DND-41 (cell line): Measurements from ENCODE around the gene PPP6R1.

Experiments
- ATAC-seq: fragments of 200-7000 bp; cut with Tn5 transposase; 3 replicates; pipeline ENCODE4 v1.9.1; 2021; ENCODE audit warnings: low read depth; ENCODE audit not compliant: insufficient read depth
- DNase-seq: peaks from one replicate; pipeline ENCODE4 v3.0.0-alpha.2; 2020
- H2AFZ ChIP-seq: 2 replicates; pipeline ENCODE4 v1.6.0; 2012; ENCODE audit warnings: low read depth, low read length
- H3K27ac ChIP-seq: 2 replicates; pipeline ENCODE4 v1.5.1; 2012; ENCODE audit warnings: low read length, inconsistent platforms
- H3K27me3 ChIP-seq: fragments of 200-600 bp; sonication (generic); 2 replicates; pipeline ENCODE4 v1.6.0; 2012; ENCODE audit warnings: low read length, mild to moderate bottlenecking, inconsistent platforms; ENCODE audit not compliant: insufficient read depth, poor library complexity
- H3K36me3 ChIP-seq: 2 replicates; pipeline ENCODE4 v1.5.1; 2012; ENCODE audit warnings: low read length, inconsistent platforms; ENCODE audit not compliant: insufficient read depth
- H3K4me1 ChIP-seq: 2 replicates; pipeline ENCODE4 v1.5.1; 2012; ENCODE audit warnings: mild to moderate bottlenecking, low read length; ENCODE audit not compliant: insufficient read depth
- H3K4me2 ChIP-seq: 2 replicates; pipeline ENCODE4 v1.6.0; 2012; ENCODE audit warnings: mild to moderate bottlenecking, moderate library complexity, low read length, inconsistent platforms; ENCODE audit not compliant: insufficient read depth
- H3K4me3 ChIP-seq, 2 experiments: fragments of 200-600 bp in 1 of 2; shearing (Covaris generic) in 1 of 2; 2 replicates each; pipeline ENCODE4 v1.5.1; 2012 to 2016; ENCODE audit warnings: inconsistent platforms in 2 of 2, low read length in 2 of 2, mild to moderate bottlenecking in 2 of 2, low read depth in 1 of 2, moderate library complexity in 1 of 2
- H3K79me2 ChIP-seq: 2 replicates; pipeline ENCODE4 v1.6.0; 2012; ENCODE audit warnings: low read length, inconsistent platforms; ENCODE audit not compliant: insufficient read depth
- H3K9ac ChIP-seq: 2 replicates; pipeline ENCODE4 v1.6.0; 2012; ENCODE audit warnings: low read depth, mild to moderate bottlenecking, inconsistent platforms, low read length, moderate library complexity
- H3K9me3 ChIP-seq: 2 replicates; pipeline ENCODE4 v1.5.1; 2012; ENCODE audit warnings: low read length, moderate library complexity, mild to moderate bottlenecking, inconsistent platforms; ENCODE audit not compliant: insufficient read depth, severe bottlenecking
- H4K20me1 ChIP-seq: 2 replicates; pipeline ENCODE4 v1.6.0; 2012; ENCODE audit warnings: low read length; ENCODE audit not compliant: insufficient read depth
- CTCF ChIP-seq: IDR thresholded peaks from 2 replicates; pipeline ENCODE4 v1.5.1; 2012; ENCODE audit warnings: borderline replicate concordance, low read length, moderate library complexity, mild to moderate bottlenecking; ENCODE audit not compliant: poor library complexity, severe bottlenecking; ENCODE audit errors: extremely low read depth
- EZH2 ChIP-seq: IDR thresholded peaks from 3 replicates; pipeline ENCODE4 v1.6.1; 2012; ENCODE audit warnings: borderline replicate concordance, low read depth, mild to moderate bottlenecking, moderate library complexity, low read length, inconsistent platforms; ENCODE audit not compliant: severe bottlenecking

Gene PPP6R1

GRCh38 chr19:55279770-55280643 lies 21.2 kb upstream of the PPP6R1 start, which contains the start of gene HSPBP1:
HSPBP1 (minus strand) TSS chr19:55280110; CDS start chr19:55279608, 502 bp downstream.
- H3K4me3 ChIP-seq = peak within 1 kb of the TSS; percentile 40 to 73; a peak in 3 of 4 replicates
- H3K27me3 ChIP-seq = no peaks in the 10 kb centered on the region
- peak; percentile 94 for DNase-seq
- no peaks in the 10 kb centered on the region for H3K9me3 ChIP-seq
- peak; percentile 91 for ATAC-seq
- H3K36me3 ChIP-seq = peaks cover 28% of the 10 kb centered on the region
- H2AFZ ChIP-seq = peak within 1 kb of the TSS; percentile 84
- TF ChIP-seq CTCF = peak; percentile 16
- TF ChIP-seq EZH2 = no peak
- peak within 1 kb of the TSS; percentile 52 for H3K9ac ChIP-seq
- peaks cover 16% of the 10 kb centered on the region for H3K79me2 ChIP-seq
- no peaks in the 10 kb centered on the region for H4K20me1 ChIP-seq
- H3K4me2 ChIP-seq = peak within 1 kb of the TSS; percentile 75
- H3K27ac ChIP-seq = peak within 1 kb of the TSS; percentile 67
- peaks cover 21% of the 10 kb centered on the region for H3K4me1 ChIP-seq

GRCh38 chr19:55279340-55279739 lies 20.5 kb upstream of the PPP6R1 start:
- ATAC-seq (no peak), DNase-seq (no peak)
- Histone ChIP-seq H3K79me2 (peaks cover 16% of the 10 kb centered on the region), H3K9ac (peak overlapping the region; percentile 52), H3K9me3 (no peaks in the 10 kb centered on the region), H2AFZ (peak overlapping the region; percentile 84), H3K4me1 (peaks cover 21% of the 10 kb centered on the region), H3K27me3 (no peaks in the 10 kb centered on the region), H4K20me1 (no peaks in the 10 kb centered on the region), H3K4me2 (peak overlapping the region; percentile 75), H3K27ac (peak overlapping the region; percentile 67), H3K36me3 (peaks cover 34% of the 10 kb centered on the region), H3K4me3 (peak overlapping the region; percentile 40 to 73; a peak in 3 of 4 replicates)
- TF ChIP-seq CTCF (no peak), EZH2 (no peak)

GRCh38 chr19:55278391-55279135 lies 19.7 kb upstream of the PPP6R1 start:
- no peak overlapping the region for H3K27ac ChIP-seq

More at GRCh38 chr19:55278391-55279135, 19.7 kb upstream of the PPP6R1 start:
- H3K4me2 ChIP-seq = peak overlapping the region; percentile 75
- ATAC-seq (no peak), DNase-seq (no peak)
- peak overlapping the region; percentile 52; the same call in 1 of the 2 replicates for H3K9ac ChIP-seq
- TF ChIP-seq CTCF (no peak), EZH2 (no peak)
- H2AFZ ChIP-seq = no peak overlapping the region
- H4K20me1 ChIP-seq = no peaks in the 10 kb centered on the region
- no peaks in the 10 kb centered on the region for H3K27me3 ChIP-seq
- H3K79me2 ChIP-seq = peaks cover 16% of the 10 kb centered on the region
- H3K4me3 ChIP-seq = peak overlapping the region in 1 of 2 experiments; percentile 73; a peak in 2 of 4 replicates
- H3K4me1 ChIP-seq = peaks cover 21% of the 10 kb centered on the region
- H3K36me3 ChIP-seq = peaks cover 40% of the 10 kb centered on the region
- no peaks in the 10 kb centered on the region for H3K9me3 ChIP-seq
